Aorta (tissue), 5 donors: Measurements from ENCODE around the gene PGC. TPM values are rescaled to one million over a fixed set of nuclear protein-coding genes. Genes with fewer than 3 reads are reported as not detected.

Experiments used
- ATAC-seq: fragments of 200-7000 bp; cut with Tn5 transposase; one replicate; pipeline ENCODE4 v1.9.1; 2022; ENCODE audit warnings: moderate library complexity; ENCODE audit not compliant: low FRiP score
- DNase-seq, 2 donors: peaks; one replicate each; pipeline ENCODE4 v3.0.0-alpha.2; 2020
- H3K27ac ChIP-seq, 2 donors: one replicate each; pipeline ENCODE4 v1.5.1; 2013; ENCODE audit warnings: low read length in 2 of 2, mild to moderate bottlenecking in 2 of 2, moderate library complexity in 2 of 2, control low read depth in 1 of 2, inconsistent platforms in 1 of 2, low read depth in 1 of 2
- H3K27me3 ChIP-seq, 2 donors: one replicate each; pipeline ENCODE4 v1.6.1; 2013; ENCODE audit warnings: control low read depth in 1 of 2, low read length in 1 of 2, mild to moderate bottlenecking in 1 of 2, moderate library complexity in 1 of 2; ENCODE audit not compliant: insufficient read depth in 2 of 2, control insufficient read depth in 1 of 2
- H3K36me3 ChIP-seq, 2 donors: one replicate each; pipeline ENCODE4 v1.6.1; 2013; ENCODE audit warnings: control low read depth in 1 of 2, low read length in 1 of 2, mild to moderate bottlenecking in 1 of 2; ENCODE audit not compliant: insufficient read depth in 2 of 2, control insufficient read depth in 1 of 2
- H3K4me1 ChIP-seq, 2 donors: one replicate each; pipeline ENCODE4 v1.6.1; 2013; ENCODE audit warnings: low read length in 2 of 2, control low read depth in 1 of 2, mild to moderate bottlenecking in 1 of 2, moderate library complexity in 1 of 2; ENCODE audit not compliant: insufficient read depth in 2 of 2, control insufficient read depth in 1 of 2
- H3K4me3 ChIP-seq, 2 donors: one replicate each; pipeline ENCODE4 v1.5.1; 2013; ENCODE audit warnings: low read length in 2 of 2, control low read depth in 1 of 2, mild to moderate bottlenecking in 1 of 2
- H3K9me3 ChIP-seq: one replicate; pipeline ENCODE4 v1.6.1; 2013; ENCODE audit warnings: mild to moderate bottlenecking, low read length; ENCODE audit not compliant: control insufficient read depth
- whole genome bisulfite sequencing, 2 donors: extraction: QIAGEN DNeasy Blood & Tissue Kit; methylation state at CpG; one replicate each; pipeline ENCODE4 v1.1.7; 2013; 5-methylcytosine and 5-hydroxymethylcytosine counted together
- intact Hi-C, 2 donors: fragments of 100-400 bp; cut with DNase I; formaldehyde crosslinking; loops; one replicate each; pipeline versions ENCODE4 v1.14.2 to v1.15.0; 2022
- polyA plus RNA-seq, 2 donors: library from polyadenylated mRNA; stranded (reverse); fragments of 200-250 nt; gene quantifications; one replicate each; pipeline ENCODE4 v1.2.3, GENCODE V29; 2013
- total RNA-seq, 2 donors: library from RNA; stranded (reverse); fragmentation: NEBNext Ultra II Directional; extraction: Animal tissue kit (Norgen Biotek cat#: 25700); gene quantifications; one replicate each; pipeline ENCODE4 v1.2.1, GENCODE V29; 2021
- donor health status: healthy with polysubstance abuse.
- donor health status: Bipolar disorder and iron deficiency.
- donor health status: DM: no; HTN: no; CAD: no.
- donor health status: DM: no; HTN: no; CAD: no.
- donor health status: DM: yes; HTN: yes; CAD: no.

Gene PGC
- total and polyA plus RNA-seq, 4 donors = 0.33 to 2.5 (median 0.86) TPM

DNA sequence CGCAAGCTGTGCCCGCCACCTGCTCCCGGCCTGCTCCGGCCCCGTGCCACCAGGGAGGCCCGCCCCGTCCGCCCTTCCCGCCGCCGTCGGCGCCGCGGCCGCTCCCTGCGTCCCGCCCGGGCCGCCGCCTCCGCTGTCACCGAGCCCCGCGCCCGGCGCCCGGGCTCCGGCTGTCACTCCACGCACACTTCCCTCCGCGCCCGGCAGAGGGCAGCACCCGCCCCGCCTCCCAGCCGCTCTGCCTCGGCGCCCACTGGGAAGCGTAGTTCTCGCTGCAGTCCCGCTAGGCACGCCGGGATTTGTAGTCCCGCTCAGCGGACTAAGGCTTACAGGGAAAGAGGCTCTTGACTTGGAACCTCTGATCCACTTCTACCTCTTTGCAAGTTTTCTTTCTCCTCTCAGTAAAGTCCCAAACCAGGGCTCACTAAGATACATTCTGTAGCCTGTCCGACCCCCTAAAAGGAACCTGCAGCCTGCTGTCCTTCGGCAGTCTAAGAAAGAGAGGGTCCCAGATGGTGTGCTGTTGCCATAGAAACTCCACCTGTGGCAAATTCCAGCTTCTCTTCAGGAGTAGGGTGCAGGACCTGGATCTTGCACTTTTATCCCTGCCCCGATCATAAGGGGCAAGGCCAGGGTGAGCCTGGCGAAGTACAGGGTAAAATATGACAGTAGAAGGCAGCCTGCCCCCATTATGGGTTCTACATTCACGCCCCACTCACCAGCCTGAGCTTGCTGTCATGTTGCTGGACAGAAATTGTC lies 11.6 kb downstream of the PGC start, which contains the start of gene TFEB:
Gene TFEB, minus strand, starts transcription at position 182 of the 759 bp plus-strand sequence. CDS start 44,395 bp downstream, outside the sequence.
- Histone ChIP-seq H3K4me1 (no peaks in the 10 kb centered on the region), H3K27me3 (no peaks in the 10 kb centered on the region), H3K36me3 (no peaks in the 10 kb centered on the region), H3K27ac (peak within 1 kb of the TSS; percentile 46 to 87), H3K4me3 (peak within 1 kb of the TSS; percentile 54 to 87), H3K9me3 (no peaks in the 10 kb centered on the region)
- WGBS, 2 donors = 7 to 8% methylated on average over 50 of the region's 50 CpGs
- DNase-seq = peak; percentile 97 to 99
- peak; percentile 92 for ATAC-seq
- intact Hi-C loops = loop anchor here in 1 of 2 donors (1.0 to 2.0 kb wide), 2 partner anchors 29 to 45 kb away; partner anchors contain the start of gene PRICKLE4

DNA sequence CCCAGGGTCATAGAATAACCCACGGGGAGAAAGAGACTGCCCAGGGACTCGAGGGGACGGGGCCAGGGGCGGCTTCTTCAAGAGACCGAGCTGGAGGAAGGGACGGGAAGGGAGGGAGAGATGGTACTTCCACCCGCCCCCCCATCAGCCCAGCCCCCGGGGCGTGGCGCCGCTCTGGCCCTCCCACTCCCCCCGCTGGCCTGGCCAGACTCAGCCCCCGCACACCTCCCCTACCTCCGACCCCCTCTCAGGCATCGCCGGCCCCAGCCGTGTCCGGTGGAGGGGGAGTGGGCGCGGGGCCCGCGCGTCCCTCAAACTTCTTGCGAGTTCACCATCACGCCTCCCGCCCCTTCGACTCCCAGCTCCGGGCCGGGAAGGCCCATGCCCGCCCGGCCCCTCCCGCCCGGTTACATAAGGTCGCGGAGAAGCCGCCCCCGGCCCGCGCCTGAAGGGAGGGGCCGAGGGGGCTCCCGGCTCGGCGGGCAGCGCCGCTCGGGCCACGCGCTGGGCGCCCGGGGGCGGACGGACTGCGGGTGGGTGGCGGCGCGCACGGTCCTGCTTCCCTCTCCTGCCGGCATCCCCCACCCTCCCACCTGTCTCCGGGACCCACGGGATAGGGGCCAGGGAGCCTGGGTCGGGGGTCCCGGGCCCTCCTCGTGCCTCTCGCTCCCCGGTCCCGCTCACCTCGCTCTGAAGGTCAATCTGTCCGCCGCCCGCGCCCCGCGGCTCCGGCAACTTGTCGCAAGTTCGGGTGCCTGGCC lies 12.4 kb downstream of the PGC start:
- Histone ChIP-seq H3K27me3 (no peaks in the 10 kb centered on the region), H3K4me3 (peak overlapping the region; percentile 54 to 87), H3K36me3 (no peaks in the 10 kb centered on the region), H3K27ac (peak overlapping the region; percentile 46 to 87), H3K9me3 (no peaks in the 10 kb centered on the region), H3K4me1 (no peaks in the 10 kb centered on the region)
- WGBS, 2 donors = 1% methylated on average over 35 to 76 of the region's 76 CpGs
- ATAC-seq (peak; percentile 90), DNase-seq (peak; percentile 91 to 94)
- intact Hi-C loops = loop anchor here in 1 of 2 donors (1.0 to 2.0 kb wide), 2 partner anchors 29 to 46 kb away; partner anchors contain the start of gene PRICKLE4

DNA sequence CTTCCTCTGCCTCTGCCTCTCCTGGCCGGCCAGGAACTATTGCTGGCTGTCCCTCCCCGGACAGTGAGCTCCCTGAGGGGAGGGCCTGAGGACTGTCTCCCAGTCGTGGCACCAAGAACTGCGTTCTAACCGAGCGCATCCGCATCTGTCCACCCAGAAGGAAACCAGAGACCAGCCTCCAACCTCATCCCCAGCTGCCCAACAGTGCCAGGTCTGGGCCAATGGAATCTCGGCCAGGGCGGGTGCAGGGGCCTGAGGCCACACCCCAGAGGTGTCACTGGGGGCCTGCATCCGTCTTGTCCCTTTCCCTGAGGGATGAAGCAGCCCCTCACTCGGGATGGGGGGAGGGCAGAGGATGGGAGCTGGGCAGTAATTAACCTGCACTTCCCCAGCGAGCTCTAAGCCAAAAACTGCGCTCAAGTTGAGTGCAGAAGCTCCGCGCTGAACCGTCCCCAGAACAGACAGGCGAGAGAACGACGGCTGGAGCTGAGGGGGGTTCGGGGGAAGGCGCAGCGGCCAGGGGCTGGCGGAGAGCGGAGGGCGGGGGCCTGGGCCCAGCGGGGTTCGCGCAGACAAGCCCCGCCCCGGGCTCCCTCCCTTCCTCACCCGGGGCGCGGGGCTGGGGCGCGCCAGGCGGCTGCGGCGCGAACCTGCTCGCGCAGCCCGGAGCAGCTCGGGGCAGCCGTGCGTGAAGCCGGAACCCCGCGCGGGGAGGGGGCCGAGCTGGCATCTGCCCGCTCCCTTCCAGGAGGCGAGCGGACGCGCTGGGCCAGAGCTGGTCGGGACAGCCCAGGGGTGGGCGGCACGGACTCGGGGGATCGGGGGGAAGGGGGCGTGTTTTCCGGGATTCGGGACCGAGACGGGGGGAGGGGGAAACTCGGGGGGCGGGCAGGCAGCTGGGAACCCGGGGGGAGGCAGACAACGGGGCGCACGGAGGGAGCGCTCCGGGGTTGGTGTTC lies 13.2 kb downstream of the PGC start:
- intact Hi-C loops = loop anchor here in 1 of 2 donors (2.0 kb wide), 1 partner anchor 47 kb away; the partner anchor contains the start of gene PRICKLE4
- peak overlapping the region in 1 of 2 donors; percentile 73 for H3K27ac ChIP-seq
- H3K27me3 ChIP-seq = no peaks in the 10 kb centered on the region
- peak; percentile 83 to 89 for DNase-seq
- WGBS, 2 donors = 1% methylated on average over 49 to 73 of the region's 73 CpGs
- peak; percentile 86 for ATAC-seq
- peak overlapping the region; percentile 54 to 87 for H3K4me3 ChIP-seq
- H3K36me3 ChIP-seq = no peaks in the 10 kb centered on the region
- H3K4me1 ChIP-seq = no peaks in the 10 kb centered on the region
- H3K9me3 ChIP-seq = no peaks in the 10 kb centered on the region

DNA sequence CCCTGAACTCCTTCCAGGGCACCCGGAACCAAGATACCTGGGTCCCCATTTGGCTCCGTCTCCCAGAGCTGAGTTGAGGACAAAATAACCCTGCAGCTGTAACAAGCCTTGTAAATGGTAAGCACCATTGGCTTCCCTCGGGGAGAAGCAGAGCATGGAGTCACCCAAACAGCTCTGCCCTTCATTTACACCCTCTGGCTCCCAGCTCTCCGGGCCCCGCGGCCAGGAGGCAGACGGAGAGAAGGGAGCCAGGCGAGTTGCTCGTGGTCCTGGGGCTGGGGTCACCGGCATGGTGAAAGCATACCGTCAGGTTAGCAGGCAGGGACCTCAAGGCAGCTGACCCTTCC lies 13.9 kb downstream of the PGC start:
- no peak for DNase-seq
- Histone ChIP-seq H3K4me3 (peak overlapping the region in 1 of 2 donors; percentile 87), H3K36me3 (no peaks in the 10 kb centered on the region), H3K9me3 (no peaks in the 10 kb centered on the region), H3K27me3 (no peaks in the 10 kb centered on the region), H3K27ac (peak overlapping the region in 1 of 2 donors; percentile 9), H3K4me1 (no peaks in the 10 kb centered on the region)
- ATAC-seq = no peak
- intact Hi-C loops = no loop called here
- WGBS, 2 donors = 33 to 37% methylated on average over 11 of the region's 11 CpGs

DNA sequence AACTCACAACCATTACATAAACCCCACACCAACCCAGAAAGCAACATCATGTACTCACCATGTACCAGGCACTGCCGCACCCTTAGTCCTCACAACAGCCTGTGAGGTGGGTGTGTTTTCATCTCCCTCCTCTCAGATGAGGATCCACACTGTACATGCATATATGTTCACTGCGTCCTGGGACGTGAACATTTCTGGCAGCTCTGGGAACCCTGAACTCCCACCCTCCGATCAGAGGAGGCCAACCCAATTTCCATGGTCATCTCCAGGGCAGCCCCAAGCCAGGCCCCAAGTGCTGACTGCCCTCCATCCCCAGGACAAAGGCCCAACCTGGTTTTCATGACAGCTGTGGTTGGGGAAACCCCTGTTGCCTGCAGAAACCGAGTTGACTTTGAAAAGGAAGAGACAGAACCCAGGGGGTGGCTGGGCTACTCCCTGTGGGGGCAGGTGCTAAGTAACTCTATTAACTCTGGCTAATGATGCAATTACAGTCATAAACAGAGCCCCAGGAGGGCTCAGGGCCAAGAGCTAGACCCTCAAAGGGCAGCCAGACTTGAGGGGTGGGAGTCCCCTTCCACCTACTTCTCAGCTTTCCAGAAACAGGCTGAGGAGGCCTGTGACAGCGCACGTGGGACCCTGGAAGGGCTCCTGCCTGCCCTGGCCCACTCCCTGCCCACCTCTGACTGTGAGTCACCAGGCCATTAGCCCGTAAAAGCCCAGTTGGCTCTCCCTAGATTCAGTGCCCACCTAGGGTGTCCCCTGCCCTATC lies 14.4 kb downstream of the PGC start:
- no peaks in the 10 kb centered on the region for H3K9me3 ChIP-seq
- 67 to 70% methylated on average over 8 of the region's 8 CpGs for WGBS, 2 donors
- ATAC-seq (no peak), DNase-seq (peak; percentile 49 to 66)
- H3K36me3 ChIP-seq = no peaks in the 10 kb centered on the region
- intact Hi-C loops = no loop called here
- no peaks in the 10 kb centered on the region for H3K4me1 ChIP-seq
- no peaks in the 10 kb centered on the region for H3K27me3 ChIP-seq
- H3K4me3 ChIP-seq = no peak overlapping the region
- no peak overlapping the region for H3K27ac ChIP-seq

- no peaks in the 10 kb centered on the region for H3K9me3 ChIP-seq
- ATAC-seq (no peak), DNase-seq (no peak)
- no peak overlapping the region for H3K4me3 ChIP-seq
- no peaks in the 10 kb centered on the region for H3K27me3 ChIP-seq
- no peaks in the 10 kb centered on the region for H3K36me3 ChIP-seq
- H3K4me1 ChIP-seq = no peaks in the 10 kb centered on the region
- intact Hi-C loops = no loop called here
- no peak overlapping the region for H3K27ac ChIP-seq
These were observed 15.0 kb downstream of the PGC start for GRCh38 chr6:41732149-41732548.

- peak; percentile 18 to 27 for DNase-seq
- 88 to 89% methylated on average over 7 of the region's 7 CpGs for WGBS, 2 donors
- intact Hi-C loops = no loop called here
- no peaks in the 10 kb centered on the region for H3K4me1 ChIP-seq
- H3K9me3 ChIP-seq = no peaks in the 10 kb centered on the region
- H3K36me3 ChIP-seq = no peaks in the 10 kb centered on the region
- no peaks in the 10 kb centered on the region for H3K27me3 ChIP-seq
- ATAC-seq = no peak
- H3K4me3 ChIP-seq = no peak overlapping the region
- no peak overlapping the region for H3K27ac ChIP-seq
These were observed 15.6 kb downstream of the PGC start for GRCh38 chr6:41731561-41732086.
